Endodermal cell (in vitro differentiated cells): ENCODE data around the gene ANKUB1. TPM values are rescaled to one million over a fixed set of nuclear protein-coding genes. Genes with fewer than 3 reads are reported as not detected.

Source experiments
- DNase-seq: peaks from one replicate; pipeline ENCODE4 v3.0.0-alpha.2; 2017
- H3K27ac ChIP-seq: 2 replicates; pipeline ENCODE4 v1.5.1; 2013; ENCODE audit warnings: mild to moderate bottlenecking, low read depth, low read length, moderate library complexity
- H3K27me3 ChIP-seq: 2 replicates; pipeline ENCODE4 v1.6.1; 2013; ENCODE audit warnings: mild to moderate bottlenecking, low read length, moderate library complexity; ENCODE audit not compliant: insufficient read depth, control insufficient read depth, poor library complexity, severe bottlenecking
- H3K36me3 ChIP-seq: 2 replicates; pipeline ENCODE4 v1.7.0; 2013; ENCODE audit warnings: mild to moderate bottlenecking, low read length, moderate library complexity; ENCODE audit not compliant: control insufficient read depth, insufficient read depth
- H3K4me1 ChIP-seq: one replicate; pipeline ENCODE4 v1.7.0; 2013; ENCODE audit warnings: low read length; ENCODE audit not compliant: control insufficient read depth, insufficient read depth
- H3K4me3 ChIP-seq: 2 replicates; pipeline ENCODE4 v1.5.1; 2013; ENCODE audit warnings: mild to moderate bottlenecking, low read length, moderate library complexity
- H3K9ac ChIP-seq: 2 replicates; pipeline ENCODE4 v1.6.1; 2013; ENCODE audit warnings: mild to moderate bottlenecking, low read length, moderate library complexity; ENCODE audit not compliant: poor library complexity, severe bottlenecking; ENCODE audit errors: extremely low read depth
- H3K9me3 ChIP-seq: 2 replicates; pipeline ENCODE4 v1.6.1; 2013; ENCODE audit warnings: mild to moderate bottlenecking, low read length, moderate library complexity; ENCODE audit not compliant: control insufficient read depth
- H3K27ac Mint-ChIP-seq: 2 replicates; pipeline ENCODE4 v1.8.0; 2020; ENCODE audit warnings: mixed read lengths
- H3K27me3 Mint-ChIP-seq: 2 replicates; pipeline ENCODE4 v1.8.0; 2021; ENCODE audit warnings: mild to moderate bottlenecking, mixed read lengths; ENCODE audit not compliant: insufficient read depth
- H3K36me3 Mint-ChIP-seq: 2 replicates; pipeline ENCODE4 v1.8.0; 2020; ENCODE audit warnings: low read depth, mixed read lengths
- H3K4me1 Mint-ChIP-seq: 2 replicates; pipeline ENCODE4 v1.8.0; 2020; ENCODE audit warnings: mixed read lengths
- H3K4me3 Mint-ChIP-seq: 2 replicates; pipeline ENCODE4 v1.8.0; 2020; ENCODE audit warnings: mild to moderate bottlenecking, moderate library complexity, mixed read lengths
- H3K9me3 Mint-ChIP-seq: 2 replicates; pipeline ENCODE4 v1.8.0; 2020; ENCODE audit warnings: mild to moderate bottlenecking, mixed read lengths
- CTCF ChIP-seq: fragments of 200-600 bp; sonication (generic); conservative IDR thresholded peaks from 2 replicates; pipeline ENCODE4 v1.5.0; 2021; ENCODE audit warnings: antibody characterized with exemption, mild to moderate bottlenecking
- WGBS, 2 experiments: methylation state at CpG; one replicate each; pipeline versions ENCODE4 v1.1.5 to v1.1.7; 2013; ENCODE audit warnings: missing lambda C conversion rate in 2 of 2, mixed read lengths in 1 of 2; ENCODE audit not compliant: insufficient coverage in 1 of 2, insufficient read length in 1 of 2; 5-methylcytosine and 5-hydroxymethylcytosine counted together
- total RNA-seq, 2 donors: library from RNA; stranded (reverse); fragmentation: NEBNext Ultra II Directional in 1 of 2; extraction: Animal tissue kit (Norgen Biotek cat#: 25700) in 1 of 2; gene quantifications; 2 replicates in 1 of 2; 3 replicates in 1 of 2; pipeline ENCODE4 v1.2.1, GENCODE V29; 2021

Gene ANKUB1
- total RNA-seq, 2 donors from 2014 or later: not detected

GRCh38 chr3:149726716-149727407 is 65.5 kb downstream of the ANKUB1 start:
- H3K27ac ChIP-seq: no peak overlapping the region
- no peak for TF ChIP-seq CTCF
- no peak for DNase-seq
- no peak overlapping the region for H3K9ac ChIP-seq
- 96 to 100% methylated on average over 1 of the region's 2 CpGs for WGBS, 2 experiments
- peaks cover 2% of the 10 kb centered on the region for H3K9me3 ChIP-seq
- Mint-ChIP-seq H3K27me3 (no peaks in the 10 kb centered on the region), H3K27ac (no peak overlapping the region), H3K9me3 (peaks cover 8% of the 10 kb centered on the region), H3K4me1 (no peaks in the 10 kb centered on the region), H3K4me3 (no peak overlapping the region), H3K36me3 (no peaks in the 10 kb centered on the region)
- no peaks in the 10 kb centered on the region for H3K4me1 ChIP-seq
- no peaks in the 10 kb centered on the region for H3K36me3 ChIP-seq
- H3K27me3 ChIP-seq: no peaks in the 10 kb centered on the region
- H3K4me3 ChIP-seq: no peak overlapping the region

GRCh38 chr3:149723781-149724180 is 68.6 kb downstream of the ANKUB1 start:
- H3K27ac ChIP-seq: no peak overlapping the region

GRCh38 chr3:149720918-149721317 is 71.4 kb downstream of the ANKUB1 start:
- no peaks in the 10 kb centered on the region for H3K27me3 Mint-ChIP-seq
- Histone ChIP-seq H3K36me3 (no peaks in the 10 kb centered on the region), H3K27me3 (no peaks in the 10 kb centered on the region), H3K9ac (no peak overlapping the region), H3K9me3 (peaks cover 28% of the 10 kb centered on the region), H3K4me1 (no peaks in the 10 kb centered on the region), H3K27ac (no peak overlapping the region), H3K4me3 (no peak overlapping the region)
- peaks cover 3% of the 10 kb centered on the region for H3K36me3 Mint-ChIP-seq
- H3K4me3 Mint-ChIP-seq: no peak overlapping the region
- H3K4me1 Mint-ChIP-seq: peaks cover 8% of the 10 kb centered on the region
- no peak overlapping the region for H3K27ac Mint-ChIP-seq
- peaks cover 33% of the 10 kb centered on the region for H3K9me3 Mint-ChIP-seq
- WGBS, 2 experiments: 92 to 100% methylated on average over 2 of the region's 2 CpGs
- no peak for DNase-seq
- no peak for TF ChIP-seq CTCF

More at GRCh38 chr3:149723781-149724180, 68.6 kb downstream of the ANKUB1 start:
- Histone ChIP-seq H3K9me3 (peaks cover 28% of the 10 kb centered on the region), H3K4me1 (no peaks in the 10 kb centered on the region), H3K27me3 (no peaks in the 10 kb centered on the region), H3K4me3 (no peak overlapping the region), H3K36me3 (no peaks in the 10 kb centered on the region), H3K9ac (no peak overlapping the region)
- no peak overlapping the region for H3K27ac Mint-ChIP-seq
- peaks cover 33% of the 10 kb centered on the region for H3K9me3 Mint-ChIP-seq
- DNase-seq: no peak
- H3K4me3 Mint-ChIP-seq: no peak overlapping the region
- peaks cover 3% of the 10 kb centered on the region for H3K36me3 Mint-ChIP-seq
- H3K4me1 Mint-ChIP-seq: no peaks in the 10 kb centered on the region
- no peaks in the 10 kb centered on the region for H3K27me3 Mint-ChIP-seq
- TF ChIP-seq CTCF: no peak
